K562 (cell line): ENCODE data around the gene BIRC6. TPM values are rescaled to one million over a fixed set of nuclear protein-coding genes. Genes with fewer than 3 reads are reported as not detected.

Source experiments
- COPS2 ChIP-seq: fragments of 450-650 bp; conservative IDR thresholded peaks from 2 replicates; pipeline ENCODE4 v1.6.1; 2016; ENCODE audit warnings: mild to moderate bottlenecking, moderate library complexity
- FOXK1 ChIP-seq: sonication (generic); formaldehyde crosslinking; IDR thresholded peaks from 2 replicates; pipeline ENCODE4 v1.8.0; 2022; ENCODE audit warnings: missing genetic modification reagents, mild to moderate bottlenecking, borderline replicate concordance
- POLR2B ChIP-seq: fragments of 450-650 bp; IDR thresholded peaks from 2 replicates; pipeline ENCODE4 v1.6.1; 2018; ENCODE audit warnings: low read depth; ENCODE audit not compliant: partially characterized antibody
- PRDM10 ChIP-seq: fragments of 450-650 bp; IDR thresholded peaks from 2 replicates; pipeline ENCODE4 v1.6.1; 2018; ENCODE audit not compliant: partially characterized antibody
- XRCC3 ChIP-seq: fragments of 450-650 bp; IDR thresholded peaks from 2 replicates; pipeline ENCODE4 v1.6.1; 2017; ENCODE audit warnings: mild to moderate bottlenecking, moderate library complexity
- ZNF639 ChIP-seq, 2 experiments: fragments of 200-800 bp in 1 of 2; sonication (Bioruptor generic) in 1 of 2; sonication (generic) in 1 of 2; formaldehyde crosslinking in 1 of 2; IDR thresholded peaks in 1 of 2; conservative IDR thresholded peaks in 1 of 2; 2 replicates each; pipeline versions ENCODE4 v1.5.0 to v1.6.1; 2016 to 2020; ENCODE audit warnings: missing compliant biosample characterization in 1 of 2, missing genetic modification characterization in 1 of 2, missing genetic modification reagents in 1 of 2
- ZNF717 ChIP-seq: fragments of 250-450 bp; sonication (Bioruptor Pico); IDR thresholded peaks from 2 replicates; pipeline ENCODE4 v1.5.0; 2021
- ZNF740 ChIP-seq, 3 experiments: fragments of 200-800 bp in 1 of 3; sonication (Bioruptor generic) in 1 of 3; sonication (generic) in 1 of 3; formaldehyde crosslinking in 1 of 3; IDR thresholded peaks; 2 replicates each; pipeline versions ENCODE4 v1.6.1 to v1.8.0; 2016 to 2022; ENCODE audit warnings: mild to moderate bottlenecking in 2 of 3, missing compliant biosample characterization in 2 of 3, missing genetic modification characterization in 2 of 3, missing genetic modification reagents in 1 of 3
- ZNF79 ChIP-seq: fragments of 250-450 bp; sonication (Bioruptor Pico); IDR thresholded peaks from 2 replicates; pipeline ENCODE4 v1.4.0; 2020; ENCODE audit warnings: low read depth, mild to moderate bottlenecking, moderate library complexity
- polyA plus RNA-seq, 8 experiments: library from polyadenylated mRNA; depleted of rRNA in 4 of 8; stranded (reverse) in 5 of 8; unstranded in 3 of 8; fragments of >200 nt; fragmentation: Nextera tagmentation in 2 of 8; fragmentation: Illumina TruSeq in 1 of 8; extraction: Ambion mirVana in 2 of 8; extraction: Trizol in 1 of 8; gene quantifications; 2 replicates each; pipeline versions ENCODE4 v1.2.1 to v1.2.3, GENCODE V29; 2011 to 2014; ENCODE audit warnings: inconsistent platforms in 1 of 8, missing spikeins in 1 of 8
- total RNA-seq, 7 experiments: library from RNA; depleted of rRNA in 6 of 7; stranded (reverse); fragments of >200 nt in 6 of 7; fragmentation: Illumina TruSeq in 2 of 7; extraction: Trizol in 2 of 7; gene quantifications; 2 replicates each; pipeline versions ENCODE4 v1.2.1 to v1.2.3, GENCODE V29; 2011 to 2021; ENCODE audit warnings: low replicate concordance in 1 of 7
- TF ChIP-seq, protein P1 (sequence below), 2 experiments: fragments of 450-650 bp; IDR thresholded peaks; 2 replicates each; pipeline ENCODE4 v1.6.1; 2018; ENCODE audit warnings: mild to moderate bottlenecking in 2 of 2, low read depth in 1 of 2; ENCODE audit not compliant: partially characterized antibody in 2 of 2
- TF ChIP-seq, protein P2 (sequence below), 2 experiments: fragments of 450-650 bp in 1 of 2; sonication (generic) in 1 of 2; formaldehyde crosslinking; conservative IDR thresholded peaks; 2 replicates each; pipeline versions ENCODE4 v1.4.0 to v1.8.1; 2020 to 2022; ENCODE audit warnings: mild to moderate bottlenecking in 1 of 2, missing genetic modification reagents in 1 of 2
- TF ChIP-seq, protein P3 (sequence below): sonication (generic); formaldehyde crosslinking; IDR thresholded peaks from 2 replicates; pipeline ENCODE4 v1.8.1; 2022; ENCODE audit warnings: missing genetic modification reagents

Gene BIRC6
- total and polyA plus RNA-seq, 9 of the 15 experiments (the other 6 are each of a cell fraction or from before 2014, with no cell fraction given): 18.8 to 110 (median 49.8) TPM

GRCh38 chr2:32356681-32357317, at the start of gene BIRC6 (continued):
- TF ChIP-seq POLR2B: peak; percentile 91
- no peak for TF ChIP-seq FOXK1 (CRISPR knock-in tag)
- TF ChIP-seq PRDM10: peak; percentile 50
- peak in 1 of 2 experiments; percentile 100; a peak in 2 of 4 replicates for TF ChIP-seq ZNF639 (CRISPR knock-in tag; conservative IDR thresholded peaks at IDR 0.05 in 1 of 2, IDR thresholded peaks at IDR 0.05 in 1 of 2)
- TF ChIP-seq ZNF79 (CRISPR knock-in tag): no peak
- TF ChIP-seq ZNF717 (CRISPR knock-in tag): no peak
- TF ChIP-seq, protein P1, sequence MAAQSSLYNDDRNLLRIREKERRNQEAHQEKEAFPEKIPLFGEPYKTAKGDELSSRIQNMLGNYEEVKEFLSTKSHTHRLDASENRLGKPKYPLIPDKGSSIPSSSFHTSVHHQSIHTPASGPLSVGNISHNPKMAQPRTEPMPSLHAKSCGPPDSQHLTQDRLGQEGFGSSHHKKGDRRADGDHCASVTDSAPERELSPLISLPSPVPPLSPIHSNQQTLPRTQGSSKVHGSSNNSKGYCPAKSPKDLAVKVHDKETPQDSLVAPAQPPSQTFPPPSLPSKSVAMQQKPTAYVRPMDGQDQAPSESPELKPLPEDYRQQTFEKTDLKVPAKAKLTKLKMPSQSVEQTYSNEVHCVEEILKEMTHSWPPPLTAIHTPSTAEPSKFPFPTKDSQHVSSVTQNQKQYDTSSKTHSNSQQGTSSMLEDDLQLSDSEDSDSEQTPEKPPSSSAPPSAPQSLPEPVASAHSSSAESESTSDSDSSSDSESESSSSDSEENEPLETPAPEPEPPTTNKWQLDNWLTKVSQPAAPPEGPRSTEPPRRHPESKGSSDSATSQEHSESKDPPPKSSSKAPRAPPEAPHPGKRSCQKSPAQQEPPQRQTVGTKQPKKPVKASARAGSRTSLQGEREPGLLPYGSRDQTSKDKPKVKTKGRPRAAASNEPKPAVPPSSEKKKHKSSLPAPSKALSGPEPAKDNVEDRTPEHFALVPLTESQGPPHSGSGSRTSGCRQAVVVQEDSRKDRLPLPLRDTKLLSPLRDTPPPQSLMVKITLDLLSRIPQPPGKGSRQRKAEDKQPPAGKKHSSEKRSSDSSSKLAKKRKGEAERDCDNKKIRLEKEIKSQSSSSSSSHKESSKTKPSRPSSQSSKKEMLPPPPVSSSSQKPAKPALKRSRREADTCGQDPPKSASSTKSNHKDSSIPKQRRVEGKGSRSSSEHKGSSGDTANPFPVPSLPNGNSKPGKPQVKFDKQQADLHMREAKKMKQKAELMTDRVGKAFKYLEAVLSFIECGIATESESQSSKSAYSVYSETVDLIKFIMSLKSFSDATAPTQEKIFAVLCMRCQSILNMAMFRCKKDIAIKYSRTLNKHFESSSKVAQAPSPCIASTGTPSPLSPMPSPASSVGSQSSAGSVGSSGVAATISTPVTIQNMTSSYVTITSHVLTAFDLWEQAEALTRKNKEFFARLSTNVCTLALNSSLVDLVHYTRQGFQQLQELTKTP (IDR thresholded peaks at IDR 0.05; ENCODE audit: low read depth in 1 of 2, partially characterized antibody in 2 of 2): peak in 1 of 2 experiments; percentile 7
- TF ChIP-seq ZNF740 (CRISPR knock-in tag; IDR thresholded peaks at IDR 0.05): peak; percentile 18; the same call in 1 of the 2 replicates
- TF ChIP-seq ZNF740 (tag; IDR thresholded peaks at IDR 0.05): no peak
- TF ChIP-seq XRCC3: no peak
- no peak for TF ChIP-seq COPS2
- TF ChIP-seq, protein P2, sequence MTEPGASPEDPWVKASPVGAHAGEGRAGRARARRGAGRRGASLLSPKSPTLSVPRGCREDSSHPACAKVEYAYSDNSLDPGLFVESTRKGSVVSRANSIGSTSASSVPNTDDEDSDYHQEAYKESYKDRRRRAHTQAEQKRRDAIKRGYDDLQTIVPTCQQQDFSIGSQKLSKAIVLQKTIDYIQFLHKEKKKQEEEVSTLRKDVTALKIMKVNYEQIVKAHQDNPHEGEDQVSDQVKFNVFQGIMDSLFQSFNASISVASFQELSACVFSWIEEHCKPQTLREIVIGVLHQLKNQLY (CRISPR knock-in tag; conservative IDR thresholded peaks at IDR 0.05): no peak
- TF ChIP-seq, protein P3, sequence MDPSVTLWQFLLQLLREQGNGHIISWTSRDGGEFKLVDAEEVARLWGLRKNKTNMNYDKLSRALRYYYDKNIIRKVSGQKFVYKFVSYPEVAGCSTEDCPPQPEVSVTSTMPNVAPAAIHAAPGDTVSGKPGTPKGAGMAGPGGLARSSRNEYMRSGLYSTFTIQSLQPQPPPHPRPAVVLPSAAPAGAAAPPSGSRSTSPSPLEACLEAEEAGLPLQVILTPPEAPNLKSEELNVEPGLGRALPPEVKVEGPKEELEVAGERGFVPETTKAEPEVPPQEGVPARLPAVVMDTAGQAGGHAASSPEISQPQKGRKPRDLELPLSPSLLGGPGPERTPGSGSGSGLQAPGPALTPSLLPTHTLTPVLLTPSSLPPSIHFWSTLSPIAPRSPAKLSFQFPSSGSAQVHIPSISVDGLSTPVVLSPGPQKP (CRISPR knock-in tag): no peak
